ENCODE measurements around the gene FANCI. TPM values are rescaled to one million over a fixed set of nuclear protein-coding genes. Genes with fewer than 3 reads are reported as not detected.

Gene FANCI
- total RNA-seq, 1 experiment from 2014 or later = 49.5 TPM

DNA sequence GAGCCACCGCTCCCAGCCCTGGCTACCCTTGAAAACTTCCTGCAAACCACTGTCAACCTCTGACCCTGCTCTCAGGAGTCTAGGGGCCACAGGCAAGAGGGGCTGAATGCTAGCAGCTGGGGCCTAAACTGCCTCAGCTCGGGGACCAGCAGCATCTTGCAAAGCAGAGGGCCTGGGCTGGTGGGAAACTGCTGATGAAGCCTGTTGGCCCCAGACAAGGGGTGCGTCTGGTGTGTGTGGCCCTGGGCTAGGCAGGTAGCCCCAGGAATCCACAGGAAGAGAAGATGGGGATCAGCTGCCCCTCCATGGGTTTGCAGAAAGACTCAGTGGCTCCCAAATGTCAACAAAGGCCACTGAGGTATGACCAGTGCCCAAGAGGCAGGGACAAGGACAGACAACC lies 99.1 kb downstream of the FANCI start:
- H4K20me1 ChIP-seq (ENCODE audit: low read length) = no peaks in the 10 kb centered on the region
- no peaks in the 10 kb centered on the region for H3K4me1 ChIP-seq (ENCODE audit: insufficient read depth, low read length)
- ChIA-PET CTCF (no interaction called here), POLR2A (ENCODE audit: unreplicated experiment) (no interaction called here)
- no peaks in the 10 kb centered on the region for H3F3A ChIP-seq (ENCODE audit: low read length, unreplicated experiment)
- H3K36me3 ChIP-seq (ENCODE audit: low read depth, low read length) = no peaks in the 10 kb centered on the region
- ATAC-seq (no peak), DNase-seq (no peak)
- no peaks in the 10 kb centered on the region for H3K9me2 ChIP-seq (replicated peaks; ENCODE audit: low read length)
- intact Hi-C loops (cut with micrococcal nuclease) = no loop called here
- no TSS peak for BruUV-seq (replicated peaks)
- H3K9ac ChIP-seq (ENCODE audit: low read length) = no peak overlapping the region
- no peak overlapping the region for H2AFZ ChIP-seq (ENCODE audit: low read length)
- H3K9me3 ChIP-seq (ENCODE audit: low read length) = no peaks in the 10 kb centered on the region
- TF ChIP-seq EZH2phosphoT487 (IDR thresholded peaks at IDR 0.05; ENCODE audit: borderline replicate concordance, low read length) = no peak
- no peak for TF ChIP-seq EZH2 (IDR thresholded peaks at IDR 0.05; ENCODE audit: low read length, unreplicated experiment)
- TF ChIP-seq, protein P1, sequence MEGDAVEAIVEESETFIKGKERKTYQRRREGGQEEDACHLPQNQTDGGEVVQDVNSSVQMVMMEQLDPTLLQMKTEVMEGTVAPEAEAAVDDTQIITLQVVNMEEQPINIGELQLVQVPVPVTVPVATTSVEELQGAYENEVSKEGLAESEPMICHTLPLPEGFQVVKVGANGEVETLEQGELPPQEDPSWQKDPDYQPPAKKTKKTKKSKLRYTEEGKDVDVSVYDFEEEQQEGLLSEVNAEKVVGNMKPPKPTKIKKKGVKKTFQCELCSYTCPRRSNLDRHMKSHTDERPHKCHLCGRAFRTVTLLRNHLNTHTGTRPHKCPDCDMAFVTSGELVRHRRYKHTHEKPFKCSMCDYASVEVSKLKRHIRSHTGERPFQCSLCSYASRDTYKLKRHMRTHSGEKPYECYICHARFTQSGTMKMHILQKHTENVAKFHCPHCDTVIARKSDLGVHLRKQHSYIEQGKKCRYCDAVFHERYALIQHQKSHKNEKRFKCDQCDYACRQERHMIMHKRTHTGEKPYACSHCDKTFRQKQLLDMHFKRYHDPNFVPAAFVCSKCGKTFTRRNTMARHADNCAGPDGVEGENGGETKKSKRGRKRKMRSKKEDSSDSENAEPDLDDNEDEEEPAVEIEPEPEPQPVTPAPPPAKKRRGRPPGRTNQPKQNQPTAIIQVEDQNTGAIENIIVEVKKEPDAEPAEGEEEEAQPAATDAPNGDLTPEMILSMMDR (conservative IDR thresholded peaks at IDR 0.05; ENCODE audit: low read depth, low read length) = no peak
- no peaks in the 10 kb centered on the region for H3K27me3 ChIP-seq (ENCODE audit: low read length)
- no peak overlapping the region for H3K27ac ChIP-seq (ENCODE audit: low read length)
- H3K4me2 ChIP-seq (ENCODE audit: low read length) = no peak overlapping the region
- no peaks in the 10 kb centered on the region for H3K79me2 ChIP-seq (ENCODE audit: low read length)
- no peak overlapping the region for H3K4me3 ChIP-seq (ENCODE audit: low read length)

DNA sequence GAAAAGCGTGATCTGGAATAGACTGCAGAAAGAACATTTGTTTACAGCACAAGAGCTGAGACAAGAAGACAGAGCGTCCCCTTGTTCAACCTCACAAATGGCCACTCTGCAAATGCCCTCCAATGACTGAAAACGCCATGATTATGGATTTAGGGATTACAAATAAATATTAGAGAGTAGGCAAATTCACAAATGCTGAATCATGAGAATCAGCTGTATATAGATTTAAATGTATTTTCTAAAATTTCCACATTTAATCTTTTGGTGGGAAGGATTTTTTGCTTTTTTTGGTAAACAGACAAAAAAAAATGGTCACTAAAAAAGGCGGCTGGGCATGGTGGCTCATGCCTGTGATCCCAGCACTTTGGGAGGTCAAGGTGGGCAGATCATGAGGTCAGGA lies 101.5 kb downstream of the FANCI start:
- BruUV-seq (replicated peaks) = no TSS peak
- no peaks in the 10 kb centered on the region for H3K36me3 ChIP-seq (ENCODE audit: low read depth, low read length)
- ChIA-PET CTCF (no interaction called here), POLR2A (ENCODE audit: unreplicated experiment) (no interaction called here)
- no peaks in the 10 kb centered on the region for H3K79me2 ChIP-seq (ENCODE audit: low read length)
- H3K4me2 ChIP-seq (ENCODE audit: low read length) = no peak overlapping the region
- DNase-seq = no peak
- no peak for TF ChIP-seq EZH2 (IDR thresholded peaks at IDR 0.05; ENCODE audit: low read length, unreplicated experiment)
- TF ChIP-seq EZH2phosphoT487 (IDR thresholded peaks at IDR 0.05; ENCODE audit: borderline replicate concordance, low read length) = no peak
- TF ChIP-seq, protein P1 (conservative IDR thresholded peaks at IDR 0.05; ENCODE audit: low read depth, low read length) = no peak
- no peak for ATAC-seq
- peaks cover 11% of the 10 kb centered on the region; the same call in 1 of the 2 replicates for H3K4me1 ChIP-seq (ENCODE audit: insufficient read depth, low read length)
- H3K27ac ChIP-seq (ENCODE audit: low read length) = no peak overlapping the region
- H3K9me2 ChIP-seq (replicated peaks; ENCODE audit: low read length) = no peaks in the 10 kb centered on the region
- H3F3A ChIP-seq (ENCODE audit: low read length, unreplicated experiment) = no peaks in the 10 kb centered on the region
- no peak overlapping the region for H2AFZ ChIP-seq (ENCODE audit: low read length)
- no peak overlapping the region for H3K9ac ChIP-seq (ENCODE audit: low read length)
- H3K27me3 ChIP-seq (ENCODE audit: low read length) = no peaks in the 10 kb centered on the region
- intact Hi-C loops (cut with micrococcal nuclease) = no loop called here
- no peaks in the 10 kb centered on the region for H4K20me1 ChIP-seq (ENCODE audit: low read length)
- no peak overlapping the region for H3K4me3 ChIP-seq (ENCODE audit: low read length)
- H3K9me3 ChIP-seq (ENCODE audit: low read length) = no peaks in the 10 kb centered on the region

DNA sequence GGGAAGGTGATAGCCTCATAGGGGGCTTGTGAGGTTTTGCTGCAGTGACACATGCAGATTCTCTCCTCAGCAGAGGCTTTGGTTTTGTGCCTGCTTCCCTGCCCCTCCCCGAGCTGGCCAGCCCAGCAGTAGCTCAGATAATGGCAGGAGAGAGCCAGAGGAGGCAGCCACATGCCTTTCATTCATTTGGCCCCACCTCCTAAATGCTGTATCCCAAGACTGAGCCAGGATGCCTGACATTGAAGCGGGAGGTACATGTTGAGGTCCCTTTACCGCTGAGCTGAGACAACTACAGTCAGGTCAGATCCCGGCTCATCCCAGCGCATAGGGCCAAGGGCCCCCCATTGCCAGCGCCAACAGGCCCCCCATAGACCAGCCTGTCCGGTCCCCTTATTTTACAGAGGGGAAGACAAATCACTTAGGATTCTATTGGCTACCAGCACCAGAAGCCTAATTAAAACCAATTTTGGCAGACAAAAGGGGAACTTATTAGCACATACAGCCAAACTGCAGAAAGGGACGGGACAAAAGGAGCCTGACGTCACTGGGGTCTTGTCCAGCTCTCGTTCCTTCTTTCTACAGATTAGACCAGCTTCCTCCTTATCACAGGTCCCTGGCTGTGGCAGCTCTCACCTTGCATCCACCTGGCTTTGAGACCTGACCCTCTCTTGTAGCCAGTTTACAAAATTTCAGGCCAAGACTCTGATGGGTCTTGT lies 102.9 kb downstream of the FANCI start:
- H3K9me3 ChIP-seq (ENCODE audit: low read length) = no peaks in the 10 kb centered on the region

More for the DNA sequence above, 102.9 kb downstream of the FANCI start:
- ChIA-PET POLR2A (ENCODE audit: unreplicated experiment) (no interaction called here), CTCF (interaction anchor here (0.8 kb wide), 1 partner anchor 12 kb away, joined by 6 read pairs; no protein-coding TSS in a partner anchor)
- H3K9me2 ChIP-seq (replicated peaks; ENCODE audit: low read length) = no peaks in the 10 kb centered on the region
- no peaks in the 10 kb centered on the region for H3K36me3 ChIP-seq (ENCODE audit: low read depth, low read length)
- H3K27me3 ChIP-seq (ENCODE audit: low read length) = no peaks in the 10 kb centered on the region
- intact Hi-C loops (cut with micrococcal nuclease) = no loop called here
- no peak overlapping the region for H3K4me2 ChIP-seq (ENCODE audit: low read length)
- H3K4me3 ChIP-seq (ENCODE audit: low read length) = no peak overlapping the region
- no peak overlapping the region for H3K27ac ChIP-seq (ENCODE audit: low read length)
- H3F3A ChIP-seq (ENCODE audit: low read length, unreplicated experiment) = no peaks in the 10 kb centered on the region
- BruUV-seq (replicated peaks) = no TSS peak
- H4K20me1 ChIP-seq (ENCODE audit: low read length) = no peaks in the 10 kb centered on the region
- ATAC-seq (no peak), DNase-seq (no peak)
- TF ChIP-seq EZH2phosphoT487 (IDR thresholded peaks at IDR 0.05; ENCODE audit: borderline replicate concordance, low read length) = no peak
- no peak for TF ChIP-seq EZH2 (IDR thresholded peaks at IDR 0.05; ENCODE audit: low read length, unreplicated experiment)
- TF ChIP-seq, protein P1 (conservative IDR thresholded peaks at IDR 0.05; ENCODE audit: low read depth, low read length) = no peak
- no peak overlapping the region for H3K9ac ChIP-seq (ENCODE audit: low read length)
- no peaks in the 10 kb centered on the region for H3K79me2 ChIP-seq (ENCODE audit: low read length)
- peaks cover 11% of the 10 kb centered on the region; the same call in 1 of the 2 replicates for H3K4me1 ChIP-seq (ENCODE audit: insufficient read depth, low read length)
- H2AFZ ChIP-seq (ENCODE audit: low read length) = no peak overlapping the region

All from PC-3 (cell line).